ENCODE measurements around the gene GUCY2D. TPM values are rescaled to one million over a fixed set of nuclear protein-coding genes. Genes with fewer than 3 reads are reported as not detected.

Gene GUCY2D
- total RNA-seq, 1 donor from 2014 or later: 2.6 TPM

- intact Hi-C loops (cut with DNase I): loop anchor here (5.0 kb wide), 2 partner anchors 82 to 132 kb away; no protein-coding TSS in a partner anchor
- peaks cover 40% of the 10 kb centered on the region for H3K27me3 ChIP-seq
- peaks cover 6% of the 10 kb centered on the region for H3K4me1 ChIP-seq
- ATAC-seq (no peak), DNase-seq (no peak)
- no peak for TF ChIP-seq CTCF (IDR thresholded peaks at IDR 0.05)
- no peak overlapping the region for H3K27ac ChIP-seq
- no peaks in the 10 kb centered on the region for H3K36me3 ChIP-seq
- no peaks in the 10 kb centered on the region for H3K9me3 ChIP-seq
- H3K4me3 ChIP-seq: no peak overlapping the region
Measured at GRCh38 chr17:7993972-7994589, 8.3 kb upstream of the GUCY2D start.

DNA sequence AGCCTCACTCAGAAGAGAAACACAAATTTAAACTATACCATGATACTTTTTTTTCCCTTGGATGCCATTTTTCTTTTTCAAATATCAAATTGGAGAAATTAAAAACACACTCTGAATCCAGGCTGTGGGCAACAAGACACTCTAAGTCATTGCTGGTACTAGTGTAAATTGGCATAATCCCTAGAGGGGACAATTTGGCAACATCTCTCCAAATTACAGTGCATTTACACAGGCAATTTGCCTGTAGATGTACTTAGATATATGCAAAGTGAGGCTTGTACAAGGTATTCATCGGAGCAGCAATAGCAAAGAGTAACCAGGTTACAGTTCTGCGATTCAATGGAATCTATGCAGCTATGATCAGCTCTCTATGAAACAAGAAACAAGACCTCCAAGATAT, 6.7 kb upstream of the GUCY2D start:
- no peaks in the 10 kb centered on the region for H3K9me3 ChIP-seq
- no peaks in the 10 kb centered on the region for H3K36me3 ChIP-seq
- ATAC-seq: no peak
- no peak overlapping the region for H3K4me3 ChIP-seq
- no peaks in the 10 kb centered on the region for H3K4me1 ChIP-seq
- no peak for DNase-seq
- no peak for TF ChIP-seq CTCF (IDR thresholded peaks at IDR 0.05)
- peaks cover 55% of the 10 kb centered on the region for H3K27me3 ChIP-seq
- intact Hi-C loops (cut with DNase I): no loop called here
- H3K27ac ChIP-seq: no peak overlapping the region

- DNase-seq (no peak), ATAC-seq (peak; percentile 80)
- H3K36me3 ChIP-seq: no peaks in the 10 kb centered on the region
- peaks cover 1% of the 10 kb centered on the region for H3K4me1 ChIP-seq
- no peaks in the 10 kb centered on the region for H3K9me3 ChIP-seq
- H3K27ac ChIP-seq: no peak overlapping the region
- H3K4me3 ChIP-seq: no peak overlapping the region
- TF ChIP-seq CTCF (IDR thresholded peaks at IDR 0.05): peak; percentile 42
- intact Hi-C loops (cut with DNase I): no loop called here
- peaks cover 70% of the 10 kb centered on the region for H3K27me3 ChIP-seq
Measured at GRCh38 chr17:7997186-7997585, 5.2 kb upstream of the GUCY2D start.

DNA sequence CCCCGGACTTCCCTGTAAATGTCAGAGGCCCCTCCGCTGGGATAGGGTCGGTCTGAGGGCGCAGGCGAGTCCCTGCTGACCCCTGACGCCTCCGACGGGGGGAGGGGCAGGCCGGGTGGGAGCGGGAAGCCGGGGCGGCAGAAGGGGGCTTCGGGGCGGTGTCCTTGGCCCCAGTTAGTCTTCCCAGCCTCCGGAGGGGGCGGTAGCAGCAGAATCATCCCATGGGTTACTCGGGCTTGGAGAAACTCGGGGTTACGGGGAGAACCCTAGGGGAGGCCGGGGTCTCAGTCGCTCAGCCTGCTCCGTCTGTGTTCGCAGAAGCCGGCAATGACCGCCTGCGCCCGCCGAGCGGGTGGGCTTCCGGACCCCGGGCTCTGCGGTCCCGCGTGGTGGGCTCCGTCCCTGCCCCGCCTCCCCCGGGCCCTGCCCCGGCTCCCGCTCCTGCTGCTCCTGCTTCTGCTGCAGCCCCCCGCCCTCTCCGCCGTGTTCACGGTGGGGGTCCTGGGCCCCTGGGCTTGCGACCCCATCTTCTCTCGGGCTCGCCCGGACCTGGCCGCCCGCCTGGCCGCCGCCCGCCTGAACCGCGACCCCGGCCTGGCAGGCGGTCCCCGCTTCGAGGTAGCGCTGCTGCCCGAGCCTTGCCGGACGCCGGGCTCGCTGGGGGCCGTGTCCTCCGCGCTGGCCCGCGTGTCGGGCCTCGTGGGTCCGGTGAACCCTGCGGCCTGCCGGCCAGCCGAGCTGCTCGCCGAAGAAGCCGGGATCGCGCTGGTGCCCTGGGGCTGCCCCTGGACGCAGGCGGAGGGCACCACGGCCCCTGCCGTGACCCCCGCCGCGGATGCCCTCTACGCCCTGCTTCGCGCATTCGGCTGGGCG, 542 bp downstream of the GUCY2D start:
- DNase-seq: peak; percentile 66
- no peaks in the 10 kb centered on the region for H3K36me3 ChIP-seq
- no peaks in the 10 kb centered on the region for H3K9me3 ChIP-seq
- peaks cover 14% of the 10 kb centered on the region for H3K4me1 ChIP-seq
- TF ChIP-seq CTCF (IDR thresholded peaks at IDR 0.05): no peak
- intact Hi-C loops (cut with DNase I): no loop called here
- ATAC-seq: peak; percentile 13
- peak overlapping the region; percentile 23 for H3K4me3 ChIP-seq
- no peak overlapping the region for H3K27ac ChIP-seq
- H3K27me3 ChIP-seq: peaks cover 59% of the 10 kb centered on the region

DNA sequence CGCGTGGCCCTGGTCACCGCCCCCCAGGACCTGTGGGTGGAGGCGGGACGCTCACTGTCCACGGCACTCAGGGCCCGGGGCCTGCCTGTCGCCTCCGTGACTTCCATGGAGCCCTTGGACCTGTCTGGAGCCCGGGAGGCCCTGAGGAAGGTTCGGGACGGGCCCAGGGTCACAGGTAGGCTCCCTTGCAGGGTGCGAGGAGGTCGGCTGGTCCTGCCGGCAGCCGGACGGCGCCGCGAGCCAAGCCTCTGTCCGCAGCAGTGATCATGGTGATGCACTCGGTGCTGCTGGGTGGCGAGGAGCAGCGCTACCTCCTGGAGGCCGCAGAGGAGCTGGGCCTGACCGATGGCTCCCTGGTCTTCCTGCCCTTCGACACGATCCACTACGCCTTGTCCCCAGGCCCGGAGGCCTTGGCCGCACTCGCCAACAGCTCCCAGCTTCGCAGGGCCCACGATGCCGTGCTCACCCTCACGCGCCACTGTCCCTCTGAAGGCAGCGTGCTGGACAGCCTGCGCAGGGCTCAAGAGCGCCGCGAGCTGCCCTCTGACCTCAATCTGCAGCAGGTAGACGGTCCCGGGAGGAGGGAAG, 1.3 kb downstream of the GUCY2D start:
- DNase-seq (no peak), ATAC-seq (peak; percentile 3)
- no peak for TF ChIP-seq CTCF (IDR thresholded peaks at IDR 0.05)
- no peak overlapping the region for H3K4me3 ChIP-seq
- peaks cover 52% of the 10 kb centered on the region for H3K27me3 ChIP-seq
- H3K9me3 ChIP-seq: no peaks in the 10 kb centered on the region
- H3K36me3 ChIP-seq: no peaks in the 10 kb centered on the region
- intact Hi-C loops (cut with DNase I): no loop called here
- H3K4me1 ChIP-seq: peaks cover 14% of the 10 kb centered on the region
- no peak overlapping the region for H3K27ac ChIP-seq

All from upper lobe of right lung (tissue), 1 donor.